Glutamatergic neuron (in vitro differentiated cells): ENCODE results near the gene EIF2B2. TPM values are rescaled to one million over a fixed set of nuclear protein-coding genes. Genes with fewer than 3 reads are reported as not detected.

ENCODE experiments used
- DNase-seq: peaks from one replicate; pipeline ENCODE4 v3.0.0; 2022
- H3K27ac Mint-ChIP-seq: one replicate; pipeline ENCODE4 v1.8.0; 2020; ENCODE audit warnings: mild to moderate bottlenecking, mixed read lengths, inconsistent platforms; ENCODE audit not compliant: unreplicated experiment
- H3K27me3 Mint-ChIP-seq: one replicate; pipeline ENCODE4 v1.8.0; 2020; ENCODE audit warnings: mild to moderate bottlenecking, moderate library complexity, mixed read lengths, inconsistent platforms; ENCODE audit not compliant: unreplicated experiment
- H3K36me3 Mint-ChIP-seq: one replicate; pipeline ENCODE4 v1.8.0; 2020; ENCODE audit warnings: mild to moderate bottlenecking, mixed read lengths, inconsistent platforms; ENCODE audit not compliant: unreplicated experiment
- H3K4me1 Mint-ChIP-seq: one replicate; pipeline ENCODE4 v1.8.0; 2020; ENCODE audit warnings: mild to moderate bottlenecking, low read depth, mixed read lengths, inconsistent platforms; ENCODE audit not compliant: unreplicated experiment
- H3K4me3 Mint-ChIP-seq: one replicate; pipeline ENCODE4 v1.8.0; 2020; ENCODE audit warnings: mild to moderate bottlenecking, mixed read lengths, inconsistent platforms; ENCODE audit not compliant: unreplicated experiment
- H3K9me3 Mint-ChIP-seq: one replicate; pipeline ENCODE4 v1.8.0; 2020; ENCODE audit warnings: mild to moderate bottlenecking, moderate library complexity, mixed read lengths, inconsistent platforms; ENCODE audit not compliant: unreplicated experiment
- CTCF ChIP-seq: fragments of 200-600 bp; sonication (generic); IDR thresholded peaks from one replicate; pipeline ENCODE4 v1.5.0; 2021; ENCODE audit not compliant: partially characterized antibody, unreplicated experiment
- total RNA-seq: library from RNA; stranded (reverse); fragmentation: NEBNext Ultra II Directional; extraction: Animal tissue kit (Norgen Biotek cat#: 25700); gene quantifications from one replicate; pipeline ENCODE4 v1.2.1, GENCODE V29; 2021; ENCODE audit not compliant: unreplicated experiment

EIF2B2 gene
- total RNA-seq, 1 donor from 2014 or later = 39.6 TPM

- Mint-ChIP-seq H3K4me1 (peaks cover 30% of the 10 kb centered on the region), H3K4me3 (peak overlapping the region; percentile 49), H3K27ac (no peak overlapping the region)
These were observed 26.2 kb upstream of the EIF2B2 start for GRCh38 chr14:74976264-74977113.

GRCh38 chr14:74977164-74977900 lies 25.4 kb upstream of the EIF2B2 start:
- no peak overlapping the region for H3K27ac Mint-ChIP-seq
- peaks cover 13% of the 10 kb centered on the region for H3K9me3 Mint-ChIP-seq
- no peak for TF ChIP-seq CTCF
- H3K36me3 Mint-ChIP-seq = no peaks in the 10 kb centered on the region
- no peak for DNase-seq
- peaks cover 30% of the 10 kb centered on the region for H3K4me1 Mint-ChIP-seq
- peaks cover 12% of the 10 kb centered on the region for H3K27me3 Mint-ChIP-seq
- H3K4me3 Mint-ChIP-seq = peak overlapping the region; percentile 49

More at GRCh38 chr14:74976264-74977113, 26.2 kb upstream of the EIF2B2 start:
- no peak for DNase-seq
- Mint-ChIP-seq H3K27me3 (peaks cover 10% of the 10 kb centered on the region), H3K36me3 (no peaks in the 10 kb centered on the region), H3K9me3 (peaks cover 13% of the 10 kb centered on the region)
- no peak for TF ChIP-seq CTCF

- Mint-ChIP-seq H3K9me3 (peaks cover 13% of the 10 kb centered on the region), H3K4me1 (peaks cover 30% of the 10 kb centered on the region), H3K36me3 (no peaks in the 10 kb centered on the region), H3K27ac (no peak overlapping the region), H3K4me3 (no peak overlapping the region), H3K27me3 (peaks cover 12% of the 10 kb centered on the region)
- no peak for TF ChIP-seq CTCF
- DNase-seq = no peak
These were observed 24.8 kb upstream of the EIF2B2 start for GRCh38 chr14:74977901-74978385.

GRCh38 chr14:74978416-74978947 lies 24.2 kb upstream of the EIF2B2 start:
- TF ChIP-seq CTCF = no peak
- Mint-ChIP-seq H3K4me1 (peaks cover 30% of the 10 kb centered on the region), H3K4me3 (peak overlapping the region; percentile 74), H3K27ac (peak overlapping the region; percentile 48), H3K9me3 (peaks cover 13% of the 10 kb centered on the region), H3K36me3 (no peaks in the 10 kb centered on the region), H3K27me3 (peaks cover 12% of the 10 kb centered on the region)
- peak; percentile 68 for DNase-seq
